ENCODE data around the gene GAL3ST2.
"Not testable (repeated sequence)": the region's sequence is repeated elsewhere in the genome, so short reads cannot be mapped to it uniquely, and the experiment has no call there.

GAL3ST2 gene

DNA sequence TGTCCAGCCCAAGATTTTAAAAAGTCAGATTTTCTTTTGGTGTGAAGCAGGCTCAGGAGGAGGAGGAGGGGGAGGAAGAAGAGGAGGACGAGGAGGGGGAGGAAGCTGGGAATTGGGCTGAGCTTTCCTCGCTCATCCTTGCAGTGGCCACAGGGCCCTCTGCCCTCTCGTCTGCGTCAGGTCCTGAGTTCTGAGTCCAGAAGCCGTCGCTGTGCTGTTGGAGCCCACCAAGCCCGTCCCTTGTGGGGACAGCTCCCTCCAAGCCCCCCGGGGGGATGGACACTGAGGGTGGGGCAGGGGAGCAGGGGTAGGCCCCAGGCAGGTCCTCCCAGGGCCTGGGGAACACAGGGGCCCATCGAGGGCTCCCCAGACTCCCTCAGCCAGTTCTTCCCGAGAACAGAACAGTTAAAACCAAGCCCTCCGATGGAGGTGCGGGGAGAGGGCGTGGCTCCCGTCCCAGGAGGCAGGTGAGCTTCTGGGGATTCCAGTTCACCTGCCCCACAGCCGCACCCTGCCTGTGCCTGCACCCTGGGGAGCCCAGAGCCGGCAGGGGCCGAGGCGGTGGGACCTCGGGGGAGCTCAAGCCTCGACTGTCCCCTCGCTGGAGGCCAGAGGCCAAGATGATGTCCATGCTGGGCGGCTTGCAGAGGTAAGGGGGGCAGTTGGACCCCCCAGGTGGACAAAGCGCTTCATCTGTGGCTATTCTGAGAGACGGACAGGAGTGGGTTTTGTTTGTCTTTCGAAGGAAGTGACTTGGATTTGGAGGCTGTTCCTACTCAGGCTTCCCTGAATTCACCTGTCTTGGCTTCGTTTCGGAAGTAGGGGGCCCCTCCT is at the start of gene GAL3ST2:
TSS of gene GAL3ST2 (plus strand) at position 487 of the 834 bp plus-strand sequence. CDS start at position 621, 134 bp downstream.
- no peak for DNase-seq

DNA sequence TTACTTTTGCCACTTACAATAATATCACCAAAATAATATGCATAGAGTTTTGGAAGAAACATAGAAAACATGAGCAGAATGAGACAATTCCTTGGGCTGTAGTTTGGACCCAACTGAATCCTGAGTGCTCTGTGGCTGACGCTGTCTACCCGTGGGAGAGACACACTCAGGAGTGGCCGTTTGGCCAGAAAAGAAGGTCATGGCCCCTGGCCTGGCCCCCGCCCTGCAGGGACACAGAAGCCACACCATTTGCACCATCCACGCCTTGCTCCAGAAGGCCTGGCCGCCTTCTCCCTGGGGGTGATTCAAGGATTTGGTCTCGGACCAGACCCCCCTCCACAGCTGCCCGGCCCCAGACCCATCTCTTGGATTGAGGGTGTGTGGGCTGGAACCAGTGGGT is 48.6 kb upstream of the GAL3ST2 start:
- no peak for DNase-seq

DNA sequence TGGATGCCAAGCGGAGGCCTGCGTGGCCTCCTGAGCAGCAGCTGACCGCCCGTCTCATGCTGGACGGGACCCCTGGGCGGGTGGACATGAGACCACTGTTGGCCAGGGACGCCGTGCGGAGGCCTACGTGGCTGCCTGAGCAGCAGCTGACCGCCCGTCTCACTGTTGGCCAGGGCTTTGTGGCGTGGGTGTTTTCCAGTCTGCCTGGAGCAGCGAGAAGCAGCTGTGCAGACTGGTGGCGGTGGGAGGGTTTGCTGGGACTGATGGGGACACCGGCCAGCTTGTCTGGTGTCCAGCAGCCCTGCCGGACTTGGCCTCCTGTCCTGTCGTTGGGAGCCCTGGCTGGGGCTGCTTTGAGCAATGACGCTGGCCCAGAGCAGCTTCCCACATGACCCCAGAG is 48.0 kb upstream of the GAL3ST2 start:
- no peak for DNase-seq

DNA sequence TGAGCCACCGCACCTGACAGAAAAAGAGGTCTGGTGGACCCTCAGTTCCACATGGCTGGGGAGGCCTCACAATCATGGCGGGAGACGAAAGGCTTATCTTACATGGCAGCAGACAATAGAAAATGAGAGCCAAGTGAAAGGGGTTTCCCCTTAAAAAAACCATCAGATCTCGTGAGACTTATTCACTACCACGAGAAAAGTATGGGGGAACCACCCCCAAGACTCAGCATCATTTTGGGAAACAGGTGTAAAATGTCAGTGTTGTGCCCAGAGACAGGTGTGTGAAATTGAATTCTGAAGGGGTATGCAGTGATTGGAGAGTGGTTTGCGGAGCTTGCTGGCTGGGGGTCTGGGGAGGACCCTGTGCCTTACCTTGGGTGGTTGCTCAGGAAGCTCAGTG is 46.8 kb upstream of the GAL3ST2 start:
- DNase-seq: no peak

DNA sequence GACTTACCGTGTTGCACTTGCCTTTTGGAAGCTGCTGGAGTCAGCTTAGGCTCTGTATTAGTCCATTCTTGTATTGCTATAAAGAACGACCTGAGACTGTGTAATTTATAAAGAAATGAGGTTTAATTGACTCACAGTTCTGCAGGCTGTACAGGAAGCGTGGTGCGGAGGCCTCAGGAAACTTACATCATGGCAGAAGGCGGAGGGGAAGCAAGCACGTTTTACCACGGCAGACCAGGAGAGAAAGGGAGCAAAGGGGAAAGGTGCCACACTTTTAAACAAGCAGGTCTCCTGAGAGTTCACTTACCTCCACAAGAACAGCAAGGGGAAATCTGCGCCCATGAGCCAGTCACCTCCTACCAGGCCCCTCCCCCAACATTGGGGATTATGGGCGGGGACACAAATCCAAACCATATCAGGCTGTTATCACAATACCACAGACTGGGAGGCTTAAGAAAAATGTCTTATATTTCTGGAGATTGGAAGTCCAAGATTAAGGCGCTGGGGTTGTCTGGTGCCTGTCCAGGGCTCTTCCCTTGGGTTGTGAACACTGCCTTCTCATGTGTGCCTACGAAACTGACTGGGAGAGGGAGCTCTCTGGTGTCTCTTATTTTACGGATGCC is 45.8 kb upstream of the GAL3ST2 start:
- no peak for DNase-seq

DNA sequence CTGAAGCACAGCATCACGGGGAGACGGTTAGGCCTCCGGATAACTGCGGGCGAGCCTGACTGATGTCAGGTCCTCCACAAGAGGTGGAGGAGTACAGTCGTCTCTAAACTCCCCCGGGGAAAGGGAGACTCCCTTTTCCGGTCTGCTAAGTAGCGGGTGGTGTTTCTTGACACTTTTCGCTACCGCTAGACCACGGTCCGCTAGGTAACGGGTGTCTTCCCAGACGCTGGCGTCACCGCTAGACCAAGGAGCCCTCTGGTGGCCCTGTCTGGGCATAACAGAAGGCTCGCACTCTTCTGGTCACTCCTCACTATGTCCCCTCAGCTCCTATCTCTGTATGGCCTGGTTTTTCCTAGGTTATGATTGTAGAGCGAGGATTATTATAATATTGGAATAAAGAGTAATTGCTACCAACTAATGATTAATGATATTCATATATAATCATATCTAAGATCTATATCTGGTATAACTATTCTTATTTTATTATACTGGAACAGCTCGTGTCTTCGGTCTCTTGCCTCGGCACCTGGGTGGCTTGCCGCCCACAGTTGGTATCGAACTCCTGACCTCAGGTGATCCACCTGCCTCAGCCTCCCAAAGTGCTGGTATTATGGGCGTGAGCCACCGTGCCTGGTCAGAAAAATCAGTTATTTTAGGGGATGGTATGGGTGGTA is 44.0 kb upstream of the GAL3ST2 start:
- DNase-seq: peak; percentile 59

DNA sequence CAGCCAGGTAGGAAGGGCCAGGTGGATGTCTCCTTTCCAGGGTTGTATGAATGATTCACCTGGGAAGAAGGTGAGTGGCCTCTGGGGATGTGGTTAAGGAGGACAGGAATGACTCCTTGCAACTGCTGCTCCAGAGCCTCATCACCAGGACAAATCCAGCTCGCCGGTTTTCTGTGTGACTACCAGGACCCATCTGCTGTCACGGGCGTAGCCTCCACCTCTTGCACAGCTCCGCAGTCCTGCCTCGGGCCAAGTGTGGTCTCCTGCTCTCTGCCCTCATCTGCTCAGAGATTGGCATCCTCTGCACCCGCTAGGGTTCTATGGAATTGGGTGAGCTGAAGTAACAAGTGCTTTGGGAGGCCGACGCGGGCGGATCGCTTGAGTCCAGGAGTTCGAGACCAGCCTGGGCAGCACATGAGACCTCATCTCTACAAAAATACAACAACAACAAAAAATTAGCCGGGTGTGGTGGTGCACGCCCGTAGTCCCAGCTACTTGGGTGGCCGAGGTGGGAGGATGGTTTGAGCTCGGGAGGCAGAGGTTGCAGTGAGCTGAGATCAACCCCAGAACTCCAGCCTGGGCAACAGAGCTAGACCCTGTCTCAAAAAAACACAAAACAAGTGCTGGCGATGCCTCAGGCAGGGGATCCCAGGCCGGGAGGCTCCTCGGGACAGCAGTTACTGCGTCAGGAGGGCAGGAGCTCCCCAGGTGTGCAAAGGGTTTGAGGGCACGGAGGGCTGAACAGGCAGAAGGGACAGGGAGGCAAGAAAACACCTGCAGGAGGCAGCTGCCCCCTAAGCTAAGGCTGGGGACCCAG is 43.0 kb upstream of the GAL3ST2 start:
- no peak for DNase-seq

DNA sequence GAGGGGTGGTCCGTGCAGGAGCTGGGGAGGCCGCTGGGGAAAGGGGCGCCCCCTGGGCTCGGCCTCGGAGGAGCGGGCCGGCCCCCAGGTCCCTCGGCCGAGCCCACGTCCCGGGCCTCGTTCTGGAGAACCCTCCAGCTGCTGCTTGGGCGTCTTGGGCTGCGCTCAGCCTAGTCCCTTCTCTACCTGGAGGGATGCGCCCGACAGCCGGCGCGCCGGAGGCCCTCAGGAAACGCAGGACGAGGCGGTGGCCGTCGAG is 42.5 kb upstream of the GAL3ST2 start:
- no peak for DNase-seq

DNA sequence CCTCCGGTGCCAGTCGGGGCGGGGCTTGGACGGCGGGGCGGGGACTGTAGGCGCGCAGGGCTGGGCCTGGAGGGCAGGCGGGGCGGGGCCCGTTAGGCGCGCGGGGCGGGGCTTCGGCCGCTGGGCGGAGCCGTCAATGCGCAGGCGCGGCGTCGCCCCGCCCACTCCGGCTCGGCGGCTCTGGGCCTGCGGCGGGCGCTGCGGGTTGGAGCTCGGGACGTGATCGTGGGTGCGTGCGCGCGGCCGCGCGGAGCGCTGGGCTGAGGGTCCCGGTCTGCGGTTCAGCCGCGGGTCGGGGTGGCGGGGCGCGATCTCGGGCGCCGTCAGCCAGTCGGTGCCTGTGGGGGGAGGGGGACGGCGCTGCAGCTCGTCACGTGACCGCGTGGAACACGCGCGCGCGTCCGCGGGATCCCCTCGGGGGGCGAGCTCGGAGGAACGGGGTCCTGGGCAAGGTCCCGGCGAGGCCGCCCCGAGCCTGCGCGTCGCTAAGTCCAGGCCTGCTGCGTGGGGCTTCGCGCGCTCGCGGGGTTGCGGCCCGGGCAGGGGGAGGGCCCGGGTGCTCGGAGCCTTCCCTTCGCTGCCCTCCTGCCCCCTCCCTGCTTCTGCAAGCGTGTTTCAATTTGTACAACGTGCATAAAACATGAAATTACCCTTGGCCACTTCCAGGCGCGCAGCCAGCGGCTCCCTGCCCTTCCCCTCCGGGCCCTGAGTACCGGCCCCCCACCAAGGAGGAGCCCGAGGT is 42.0 kb upstream of the GAL3ST2 start, which contains the start of gene D2HGDH:
TSS of gene D2HGDH (plus strand) at position 164 of the 742 bp plus-strand sequence. CDS start 595 bp downstream, outside the sequence.
- peak; percentile 95 for DNase-seq

DNA sequence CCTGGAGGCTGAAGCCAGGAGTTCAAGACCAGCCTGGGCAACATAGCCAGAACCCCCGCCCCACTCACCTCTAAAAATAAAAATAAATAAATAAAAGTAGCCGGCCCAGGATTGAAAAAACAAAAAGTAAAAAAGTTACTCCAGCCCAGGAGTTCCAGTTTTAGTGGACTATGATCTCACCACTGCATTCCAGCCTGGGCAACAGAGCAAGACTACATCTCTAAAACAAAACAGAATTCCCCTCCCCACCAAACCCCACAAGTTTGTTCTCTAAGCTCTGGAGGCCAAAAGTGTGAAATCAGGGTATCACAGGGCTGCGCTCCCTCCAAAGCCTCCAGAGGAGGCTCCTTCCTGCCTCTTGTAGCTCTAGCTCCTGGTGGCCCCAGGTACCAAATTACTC is 40.5 kb upstream of the GAL3ST2 start:
- DNase-seq: no peak

DNA sequence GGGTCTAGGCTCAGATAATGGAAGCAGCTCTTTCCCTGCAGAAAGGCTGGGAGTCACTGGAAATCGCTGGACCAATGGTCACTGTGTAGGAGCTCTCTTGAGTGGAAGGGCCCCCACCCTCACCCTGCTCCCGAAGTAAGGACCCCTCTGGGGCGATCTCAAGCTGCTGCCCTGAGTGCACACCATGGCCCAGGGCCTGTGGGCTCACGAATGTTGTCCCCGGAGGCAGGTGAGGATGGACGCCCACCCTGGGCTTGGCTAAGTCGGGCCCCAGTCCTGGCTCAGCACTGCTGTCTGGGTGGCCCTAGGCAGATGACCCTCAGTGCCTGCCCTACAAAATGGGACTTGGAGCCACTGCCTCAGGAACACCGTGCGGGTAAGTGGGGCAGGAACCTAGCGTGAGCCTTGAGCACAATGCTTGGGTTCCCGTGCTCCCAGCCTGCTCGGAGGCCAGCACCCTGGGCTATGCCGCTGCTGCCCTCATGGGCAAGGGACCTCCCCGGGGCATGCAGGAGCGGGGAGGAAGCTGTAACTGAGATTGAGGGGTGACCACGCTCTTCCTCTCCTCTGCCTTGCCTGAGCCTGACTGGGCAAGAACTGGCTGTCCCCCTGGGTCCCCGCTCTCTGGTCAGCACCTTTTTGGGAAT is 38.5 kb upstream of the GAL3ST2 start:
- no peak for DNase-seq

DNA sequence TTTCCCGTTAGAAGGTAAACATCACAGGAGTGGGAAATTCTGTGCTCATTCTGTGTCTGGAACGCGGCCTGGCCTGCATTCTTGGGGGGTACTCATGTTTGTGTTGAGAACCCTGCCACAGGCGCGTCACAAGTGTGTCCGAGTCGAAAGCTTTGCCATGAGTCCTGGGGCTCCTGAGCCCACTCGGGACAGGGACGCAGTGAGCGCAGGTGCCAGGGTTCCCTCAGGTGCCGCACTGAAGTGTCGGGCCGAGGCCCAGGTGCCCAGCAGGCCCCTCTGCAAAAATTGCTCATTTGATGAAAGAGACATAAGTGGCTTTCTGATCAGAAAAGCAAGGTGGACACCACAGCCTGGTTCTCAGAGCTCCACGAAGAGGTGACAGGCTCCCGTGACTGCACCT is 37.4 kb upstream of the GAL3ST2 start:
- no peak for DNase-seq

DNA sequence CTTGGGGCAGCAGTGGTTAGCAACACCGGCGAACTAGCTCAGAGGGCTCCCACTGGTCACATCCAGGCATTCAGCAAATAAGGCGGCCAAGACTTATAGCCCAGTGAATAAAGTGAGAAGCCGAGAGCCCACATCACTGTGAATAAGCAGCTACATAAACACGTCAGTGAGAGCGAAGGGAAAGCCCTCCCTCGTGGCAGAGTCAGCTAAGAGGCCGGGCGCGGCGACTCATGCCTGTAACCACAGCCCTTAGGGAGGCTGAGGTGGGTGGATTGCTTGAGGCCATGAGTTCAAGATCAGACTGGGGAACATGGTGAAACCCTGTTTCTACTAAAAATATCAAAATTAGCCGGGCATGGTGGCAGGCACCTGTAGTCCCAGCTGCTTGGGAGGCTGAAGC is 37.0 kb upstream of the GAL3ST2 start:
- DNase-seq: peak; percentile 68

DNA sequence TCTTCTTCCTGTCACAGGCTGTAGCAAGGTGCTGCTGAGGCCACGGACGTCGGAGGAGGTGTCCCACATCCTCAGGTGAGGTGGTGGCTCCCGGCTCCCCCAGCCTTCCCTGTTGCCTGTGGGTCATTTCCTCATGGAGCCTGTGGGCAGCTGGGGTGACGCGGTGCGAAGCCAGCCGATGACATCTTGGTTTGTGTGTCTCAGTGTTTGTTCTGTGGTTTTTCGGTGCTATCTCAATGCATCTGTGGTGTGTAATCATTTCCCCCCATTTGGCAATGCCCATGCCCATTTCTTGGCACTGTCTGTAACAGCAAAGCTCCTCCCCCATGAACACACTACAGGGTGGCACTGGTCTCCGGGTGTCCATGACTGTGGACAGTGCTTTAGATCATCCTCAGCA is 35.6 kb upstream of the GAL3ST2 start:
- DNase-seq: no peak

DNA sequence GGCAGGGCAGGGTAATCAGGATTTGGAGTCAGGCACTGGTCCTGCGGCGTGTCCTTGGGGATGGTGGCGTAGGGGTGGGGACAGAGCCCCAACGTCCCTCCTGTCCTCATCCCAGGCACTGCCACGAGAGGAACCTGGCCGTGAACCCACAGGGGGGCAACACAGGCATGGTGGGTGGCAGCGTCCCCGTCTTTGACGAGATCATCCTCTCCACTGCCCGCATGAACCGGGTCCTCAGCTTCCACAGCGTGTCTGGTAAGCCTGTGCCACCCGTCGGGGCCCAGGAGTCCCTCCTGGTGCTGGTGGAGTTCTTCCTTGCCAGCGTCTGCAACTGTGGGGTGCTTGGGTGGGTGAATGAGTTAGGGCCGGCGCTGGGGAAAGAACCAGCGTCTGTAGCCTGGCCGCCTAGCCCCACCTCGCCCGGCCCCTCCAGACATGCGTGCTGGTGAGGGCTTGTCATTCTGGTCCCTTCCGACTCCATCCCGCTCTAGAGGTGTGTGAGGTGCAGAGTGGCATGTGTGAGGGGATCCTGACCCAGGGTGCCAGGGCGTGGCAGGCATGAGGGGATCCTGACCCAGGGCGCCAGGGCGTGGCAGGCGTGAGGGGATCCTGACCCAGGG is 34.2 kb upstream of the GAL3ST2 start:
- DNase-seq: no peak

DNA sequence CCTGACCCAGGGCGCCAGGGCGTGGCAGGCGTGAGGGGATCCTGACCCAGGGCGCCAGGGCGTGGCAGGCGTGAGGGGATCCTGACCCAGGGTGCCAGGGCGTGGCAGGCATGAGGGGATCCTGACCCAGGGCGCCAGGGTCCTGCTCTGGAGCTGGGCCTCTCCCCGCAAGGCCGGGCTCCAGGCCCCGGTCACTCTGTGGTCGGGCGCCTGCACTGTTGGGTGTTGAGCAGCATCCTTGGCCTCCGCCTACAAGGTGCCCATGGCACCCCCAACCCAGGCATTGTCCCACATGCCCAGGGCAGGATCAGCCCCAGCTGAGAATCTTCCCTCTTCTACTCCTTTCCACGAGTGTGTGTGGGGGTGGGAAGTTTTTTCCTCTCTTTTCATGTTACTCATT is 33.6 kb upstream of the GAL3ST2 start:
- not testable (repeated sequence) for DNase-seq

DNA sequence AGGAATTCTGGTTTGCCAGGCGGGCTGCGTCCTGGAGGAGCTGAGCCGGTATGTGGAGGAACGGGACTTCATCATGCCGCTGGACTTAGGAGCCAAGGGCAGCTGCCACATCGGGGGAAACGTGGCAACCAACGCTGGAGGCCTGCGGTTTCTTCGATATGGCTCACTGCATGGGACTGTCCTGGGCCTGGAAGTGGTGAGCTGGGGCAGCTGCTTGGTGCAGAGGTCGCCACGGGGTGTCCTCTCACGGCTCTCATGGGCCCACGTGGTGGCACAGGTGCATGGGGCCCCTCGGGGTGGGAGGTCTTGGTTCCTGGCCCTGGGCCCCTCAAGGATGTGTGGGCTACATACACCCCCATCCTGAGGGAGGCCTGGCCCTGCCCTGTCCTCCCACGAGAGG is 33.0 kb upstream of the GAL3ST2 start:
- DNase-seq: no peak

DNA sequence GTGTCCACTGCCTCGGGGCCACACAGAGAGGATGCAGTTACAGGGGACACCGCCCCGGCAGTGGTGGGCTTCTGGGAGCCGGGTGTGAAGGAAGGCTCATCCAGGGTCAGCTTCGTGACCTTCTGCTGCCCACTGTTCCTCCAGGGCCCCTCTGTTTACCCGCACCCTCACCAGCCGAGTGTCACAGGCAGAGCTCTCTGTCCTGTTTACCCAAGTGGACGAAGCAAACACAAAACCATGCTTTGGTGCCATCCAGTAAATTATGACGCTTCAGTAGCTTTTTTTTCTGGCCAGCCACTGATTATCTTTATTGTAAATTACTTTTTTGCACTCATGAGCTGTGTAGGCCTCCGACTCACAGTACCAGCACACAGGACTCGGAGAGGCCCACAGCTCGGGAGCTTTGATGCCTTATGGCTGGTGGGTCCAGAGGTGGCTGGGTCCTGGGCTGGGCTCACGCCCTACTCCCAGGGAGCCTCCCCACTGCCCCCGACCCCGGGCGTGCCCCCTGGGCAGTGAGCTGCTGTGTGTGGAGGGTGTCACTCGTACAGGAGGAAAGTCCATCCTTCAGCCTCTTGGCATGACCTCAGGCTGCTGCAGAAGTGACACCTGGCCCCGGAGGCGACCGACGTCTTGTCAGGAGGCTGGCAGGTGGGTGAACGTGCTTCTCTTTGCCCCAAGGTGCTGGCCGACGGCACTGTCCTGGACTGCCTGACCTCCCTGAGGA is 32.4 kb upstream of the GAL3ST2 start:
- DNase-seq: no peak

DNA sequence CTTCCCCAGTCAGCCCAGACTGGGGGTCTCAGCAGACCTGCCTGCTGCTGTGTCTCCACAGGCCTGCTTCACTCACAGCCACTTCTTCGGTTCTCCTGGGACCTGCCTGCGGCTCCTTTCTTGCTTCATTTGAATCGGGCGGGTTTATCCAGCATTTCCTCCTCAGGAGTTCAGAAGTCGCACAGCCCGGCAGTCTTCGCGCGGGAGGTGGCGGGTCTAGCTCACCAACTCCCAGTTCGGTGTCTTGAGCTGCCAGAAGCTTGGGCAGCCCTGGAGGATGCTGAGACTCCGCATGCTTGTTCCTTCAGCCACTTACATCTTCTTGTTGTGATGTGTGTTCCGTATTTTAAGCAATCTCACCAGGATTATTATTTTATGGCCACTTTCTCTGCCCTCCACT is 31.3 kb upstream of the GAL3ST2 start:
- DNase-seq: no peak

DNA sequence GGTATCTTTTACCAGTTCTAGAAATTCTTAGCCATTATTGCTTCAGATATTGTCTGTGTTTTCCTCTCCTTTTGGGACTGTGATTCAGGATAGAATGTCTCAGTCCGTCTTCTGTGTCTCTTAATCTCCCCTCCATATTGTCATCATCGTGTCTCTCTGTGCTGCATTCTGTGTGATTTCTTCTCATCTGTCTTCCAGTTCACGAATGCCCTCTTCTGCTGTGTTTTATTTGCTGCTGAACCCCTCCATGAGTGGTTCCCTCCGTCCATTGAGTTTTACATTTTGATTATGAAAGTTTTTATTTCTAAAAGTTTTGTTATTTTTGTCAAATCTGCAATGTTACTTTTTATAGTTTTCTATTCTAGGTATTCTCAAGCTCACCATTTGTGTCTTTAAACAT is 30.5 kb upstream of the GAL3ST2 start:
- no peak for DNase-seq
